GM23248 (cell line): ENCODE measurements around the gene FRK.

Experiments used
- EZH2 ChIP-seq: fragments of 200-600 bp; sonication (generic); IDR thresholded peaks from 2 replicates; pipeline ENCODE4 v1.6.1; 2018; ENCODE audit warnings: antibody characterized with exemption, mild to moderate bottlenecking; ENCODE audit not compliant: insufficient read depth, poor library complexity, severe bottlenecking
- EZH2phosphoT487 ChIP-seq: fragments of 200-600 bp; sonication (generic); IDR thresholded peaks from 2 replicates; pipeline ENCODE4 v1.6.1; 2018; ENCODE audit warnings: antibody characterized with exemption, moderate library complexity, mild to moderate bottlenecking, low read depth; ENCODE audit not compliant: insufficient read depth

GRCh38 chr6:116017546-116018295 lies 43.0 kb downstream of the FRK start:
- TF ChIP-seq EZH2phosphoT487 (no peak), EZH2 (no peak)
